BJ (cell line): ENCODE results near the gene TOMM40. TPM values are rescaled to one million over a fixed set of nuclear protein-coding genes. Genes with fewer than 3 reads are reported as not detected.

Experiments
- CTCF ChIA-PET: fragments of 350-600 bp; formaldehyde crosslinking; extraction: SDS; loops from one replicate; lab custom pipeline; 2021; ENCODE audit warnings: antibody characterized with exemption, inconsistent platforms; lab: Yijun Ruan, JAX
- POLR2A ChIA-PET: fragments of 300-600 bp; sonication (Branson Sonifier 250); formaldehyde crosslinking; extraction: SDS; loops from one replicate; lab custom pipeline; 2021; ENCODE audit warnings: antibody characterized with exemption; lab: Charles Lee
- DNase-seq: peaks from one replicate; pipeline ENCODE4 v3.0.0-alpha.2; 2011; ENCODE audit warnings: low read depth
- H3K27me3 ChIP-seq: 2 replicates; pipeline ENCODE4 v1.6.0; 2011; ENCODE audit warnings: low read length; ENCODE audit not compliant: control insufficient read depth, insufficient read depth
- H3K36me3 ChIP-seq: 2 replicates; pipeline ENCODE4 v1.5.1; 2011; ENCODE audit warnings: low read length; ENCODE audit not compliant: control insufficient read depth, insufficient read depth
- H3K4me3 ChIP-seq: 2 replicates; pipeline ENCODE4 v1.5.1; 2011; ENCODE audit warnings: low read depth, mild to moderate bottlenecking, control low read depth, low read length
- polyA plus RNA-seq: library from polyadenylated mRNA; depleted of rRNA; stranded (reverse); fragments of >200 nt; gene quantifications from 2 replicates; pipeline ENCODE4 v1.2.3, GENCODE V29; 2011
- TF ChIP-seq, protein P1 (sequence below): IDR thresholded peaks from 2 replicates; pipeline ENCODE4 v1.5.1; 2011; ENCODE audit warnings: low read depth, mild to moderate bottlenecking, control low read depth, inconsistent platforms, low read length, moderate library complexity; ENCODE audit not compliant: insufficient read depth

TOMM40 gene
- polyA plus RNA-seq, 1 experiment: 46.8 TPM

DNA sequence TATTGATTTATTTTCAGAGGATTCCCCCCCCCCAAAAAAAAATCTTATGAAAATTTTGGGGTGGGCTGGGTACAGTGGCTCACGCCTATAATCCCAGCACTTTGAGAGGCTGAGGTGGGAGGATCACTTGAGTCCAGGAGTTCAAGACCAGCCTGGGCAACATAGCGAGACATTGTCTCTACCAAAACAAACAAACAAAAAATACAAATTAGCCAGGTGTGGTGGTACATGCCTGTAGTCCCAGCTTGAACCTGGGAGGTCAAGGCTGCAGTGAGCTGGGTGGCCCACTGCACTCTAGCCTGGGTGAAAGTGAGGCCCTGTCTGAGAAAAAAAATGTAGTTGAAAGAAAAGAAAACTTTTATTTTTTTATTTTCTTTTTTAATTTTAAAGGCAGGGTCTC lies 27.1 kb upstream of the TOMM40 start:
- no peak for DNase-seq
- CTCF ChIA-PET: no interaction called here

DNA sequence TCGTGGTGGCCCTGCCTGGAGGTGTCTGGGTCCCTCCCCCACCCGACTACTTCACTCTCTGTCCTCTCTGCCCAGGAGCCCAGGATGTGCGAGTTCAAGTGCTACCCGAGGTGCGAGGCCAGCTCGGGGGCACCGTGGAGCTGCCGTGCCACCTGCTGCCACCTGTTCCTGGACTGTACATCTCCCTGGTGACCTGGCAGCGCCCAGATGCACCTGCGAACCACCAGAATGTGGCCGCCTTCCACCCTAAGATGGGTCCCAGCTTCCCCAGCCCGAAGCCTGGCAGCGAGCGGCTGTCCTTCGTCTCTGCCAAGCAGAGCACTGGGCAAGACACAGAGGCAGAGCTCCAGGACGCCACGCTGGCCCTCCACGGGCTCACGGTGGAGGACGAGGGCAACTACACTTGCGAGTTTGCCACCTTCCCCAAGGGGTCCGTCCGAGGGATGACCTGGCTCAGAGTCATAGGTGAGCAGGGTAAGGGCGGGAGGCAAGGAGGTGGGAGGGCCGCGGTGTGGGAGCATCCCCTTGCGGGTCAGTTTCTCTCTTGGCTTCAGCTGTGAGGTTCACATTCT lies 25.8 kb upstream of the TOMM40 start:
- CTCF ChIA-PET: no interaction called here
- H3K27me3 ChIP-seq: no peaks in the 10 kb centered on the region

More for the DNA sequence above, 27.1 kb upstream of the TOMM40 start:
- H3K27me3 ChIP-seq: no peaks in the 10 kb centered on the region
- POLR2A ChIA-PET: no interaction called here
- H3K4me3 ChIP-seq: no peak overlapping the region
- H3K36me3 ChIP-seq: peaks cover 13% of the 10 kb centered on the region
- TF ChIP-seq, protein P1, sequence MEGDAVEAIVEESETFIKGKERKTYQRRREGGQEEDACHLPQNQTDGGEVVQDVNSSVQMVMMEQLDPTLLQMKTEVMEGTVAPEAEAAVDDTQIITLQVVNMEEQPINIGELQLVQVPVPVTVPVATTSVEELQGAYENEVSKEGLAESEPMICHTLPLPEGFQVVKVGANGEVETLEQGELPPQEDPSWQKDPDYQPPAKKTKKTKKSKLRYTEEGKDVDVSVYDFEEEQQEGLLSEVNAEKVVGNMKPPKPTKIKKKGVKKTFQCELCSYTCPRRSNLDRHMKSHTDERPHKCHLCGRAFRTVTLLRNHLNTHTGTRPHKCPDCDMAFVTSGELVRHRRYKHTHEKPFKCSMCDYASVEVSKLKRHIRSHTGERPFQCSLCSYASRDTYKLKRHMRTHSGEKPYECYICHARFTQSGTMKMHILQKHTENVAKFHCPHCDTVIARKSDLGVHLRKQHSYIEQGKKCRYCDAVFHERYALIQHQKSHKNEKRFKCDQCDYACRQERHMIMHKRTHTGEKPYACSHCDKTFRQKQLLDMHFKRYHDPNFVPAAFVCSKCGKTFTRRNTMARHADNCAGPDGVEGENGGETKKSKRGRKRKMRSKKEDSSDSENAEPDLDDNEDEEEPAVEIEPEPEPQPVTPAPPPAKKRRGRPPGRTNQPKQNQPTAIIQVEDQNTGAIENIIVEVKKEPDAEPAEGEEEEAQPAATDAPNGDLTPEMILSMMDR: no peak

DNA sequence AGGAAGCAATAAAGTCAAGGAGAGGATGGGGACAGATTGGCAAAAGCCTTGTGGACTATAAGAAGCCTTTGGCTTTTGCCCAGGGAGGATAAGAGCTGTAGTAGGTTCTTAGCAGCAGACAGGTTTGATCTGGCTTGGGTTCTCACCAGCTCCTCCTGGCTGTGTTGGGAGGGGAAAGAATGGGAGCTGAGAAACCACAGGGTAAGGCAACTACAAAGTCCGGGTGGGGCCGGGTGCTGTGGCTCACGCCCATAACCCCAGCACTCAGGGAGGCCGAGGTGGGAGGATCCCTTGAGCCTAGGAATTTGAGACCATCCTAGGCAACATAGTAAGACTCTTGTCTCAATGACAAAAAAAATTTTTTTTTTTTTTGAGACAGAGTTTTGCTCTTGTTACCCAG lies 24.4 kb upstream of the TOMM40 start:
- Histone ChIP-seq H3K4me3 (no peak overlapping the region), H3K27me3 (no peaks in the 10 kb centered on the region), H3K36me3 (peaks cover 13% of the 10 kb centered on the region)
- TF ChIP-seq, protein P1: no peak
- no peak for DNase-seq
- CTCF ChIA-PET: interaction anchor here (1.5 kb wide), 1 partner anchor 18 kb away, joined by 3 read pairs; no protein-coding TSS in a partner anchor
- POLR2A ChIA-PET: no interaction called here

More for the DNA sequence above, 25.8 kb upstream of the TOMM40 start:
- peaks cover 15% of the 10 kb centered on the region for H3K36me3 ChIP-seq
- POLR2A ChIA-PET: no interaction called here
- no peak overlapping the region for H3K4me3 ChIP-seq
- TF ChIP-seq, protein P1: no peak
- DNase-seq: no peak

DNA sequence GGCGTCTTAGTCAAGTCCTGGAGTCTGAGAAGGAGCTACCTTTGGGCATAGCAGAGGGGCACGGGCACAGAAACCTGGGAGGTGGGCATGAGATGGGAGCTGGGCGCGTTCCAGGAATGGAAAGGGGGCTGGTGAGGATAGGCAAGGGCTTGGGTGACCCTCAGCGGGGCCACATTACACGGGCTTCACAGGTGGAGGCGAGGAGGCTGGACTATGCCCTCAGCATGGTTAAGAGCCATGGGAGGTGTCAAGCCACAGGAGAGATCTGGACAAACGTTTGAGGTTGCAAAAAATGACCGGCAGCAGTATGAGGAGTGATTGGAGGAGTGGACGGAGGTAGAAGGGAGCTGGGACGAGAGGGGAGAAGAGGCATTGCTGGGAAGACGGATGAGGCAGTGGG lies 23.5 kb upstream of the TOMM40 start:
- CTCF ChIA-PET: no interaction called here
- H3K4me3 ChIP-seq: no peak overlapping the region
- DNase-seq: no peak
- H3K36me3 ChIP-seq: peaks cover 18% of the 10 kb centered on the region
- H3K27me3 ChIP-seq: no peaks in the 10 kb centered on the region
- TF ChIP-seq, protein P1: no peak
- POLR2A ChIA-PET: no interaction called here

DNA sequence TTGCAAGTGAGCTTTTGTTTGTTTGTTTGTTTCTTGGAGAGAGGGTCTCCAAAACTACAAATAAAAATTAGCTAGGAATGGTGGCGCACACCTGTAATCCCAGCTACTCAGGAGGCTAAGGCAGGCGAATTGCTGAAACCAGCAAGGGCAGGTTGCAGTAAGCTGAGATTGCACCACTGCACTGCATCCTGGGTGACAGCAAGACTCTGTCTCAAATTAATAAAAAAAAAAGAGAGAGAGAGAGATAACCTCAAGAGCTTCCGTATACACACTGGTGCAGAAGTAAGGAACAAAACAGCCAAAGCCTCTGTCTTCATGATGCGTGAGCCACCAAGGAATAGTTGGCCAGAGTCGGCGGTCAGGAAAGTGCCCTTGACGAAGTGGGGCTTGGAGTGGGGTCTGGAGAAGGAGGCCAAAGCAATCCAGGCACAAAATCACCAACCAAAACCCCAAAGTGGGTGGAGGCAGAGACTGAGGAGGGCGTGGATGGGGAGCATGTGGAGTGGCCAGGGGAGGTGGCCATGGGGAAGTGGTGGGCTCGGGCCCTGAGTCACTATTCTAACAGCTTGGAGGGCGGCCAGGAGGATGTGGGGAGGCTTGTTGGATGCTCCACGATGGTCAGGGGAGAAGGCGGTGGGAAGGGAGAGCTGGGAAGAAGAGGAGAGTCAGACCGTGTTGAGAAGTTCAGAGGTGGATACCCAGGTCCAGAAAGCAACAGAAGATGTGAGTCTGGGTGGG lies 21.2 kb upstream of the TOMM40 start:
- POLR2A ChIA-PET: interaction anchor here (0.6 kb wide), 1 partner anchor 150 kb away, joined by 5 read pairs; no protein-coding TSS in a partner anchor
- Histone ChIP-seq H3K36me3 (peaks cover 36% of the 10 kb centered on the region), H3K27me3 (no peaks in the 10 kb centered on the region), H3K4me3 (no peak overlapping the region)
- CTCF ChIA-PET: no interaction called here
- TF ChIP-seq, protein P1: no peak
- no peak for DNase-seq
